WTC11 (cell line): ENCODE results near the gene PLXNB1. TPM values are rescaled to one million over a fixed set of nuclear protein-coding genes. Genes with fewer than 3 reads are reported as not detected.

Experiments
- ATAC-seq: fragments of 200-7000 bp; cut with Tn5 transposase; 2 replicates; pipeline ENCODE4 v1.10.0; 2021; ENCODE audit warnings: mild to moderate bottlenecking, moderate library complexity
- CTCF ChIA-PET: fragments of 300-600 bp; sonication (Branson Sonifier 250); formaldehyde crosslinking; loops from one replicate; lab custom pipeline; 2021; ENCODE audit warnings: antibody characterized with exemption; lab: Charles Lee
- POLR2A ChIA-PET: fragments of 350-600 bp; sonication (Branson Sonifier 250); formaldehyde crosslinking; loops from one replicate; lab custom pipeline; 2021; ENCODE audit warnings: antibody characterized with exemption; lab: Charles Lee
- DNase-seq: peaks from one replicate; pipeline ENCODE4 v3.0.0; 2021; ENCODE audit warnings: low spot score
- H3K27ac Mint-ChIP-seq: 2 replicates; pipeline ENCODE4 v1.8.0; 2021; ENCODE audit warnings: mixed read lengths
- H3K27me3 Mint-ChIP-seq: 2 replicates; pipeline ENCODE4 v1.8.0; 2021; ENCODE audit warnings: low read depth, mild to moderate bottlenecking, moderate library complexity, mixed read lengths
- H3K36me3 Mint-ChIP-seq: 2 replicates; pipeline ENCODE4 v1.8.0; 2021; ENCODE audit warnings: mixed read lengths
- H3K4me1 Mint-ChIP-seq: 2 replicates; pipeline ENCODE4 v1.8.0; 2022; ENCODE audit warnings: mixed read lengths
- H3K4me3 Mint-ChIP-seq: 2 replicates; pipeline ENCODE4 v1.8.0; 2021; ENCODE audit warnings: mild to moderate bottlenecking, moderate library complexity, mixed read lengths
- H3K9me3 Mint-ChIP-seq: 2 replicates; pipeline ENCODE4 v1.8.0; 2021; ENCODE audit warnings: mixed read lengths
- ATF3 ChIP-seq: sonication (generic); formaldehyde crosslinking; conservative IDR thresholded peaks from 2 replicates; pipeline ENCODE4 v1.8.1; 2022; ENCODE audit warnings: mild to moderate bottlenecking, missing genetic modification reagents
- CBFB ChIP-seq: sonication (generic); formaldehyde crosslinking; IDR thresholded peaks from 2 replicates; pipeline ENCODE4 v1.8.1; 2022; ENCODE audit warnings: mild to moderate bottlenecking, low read depth, missing genetic modification reagents
- CREM ChIP-seq: sonication (generic); formaldehyde crosslinking; IDR thresholded peaks from 2 replicates; pipeline ENCODE4 v1.8.1; 2022; ENCODE audit warnings: mild to moderate bottlenecking, missing genetic modification reagents, moderate library complexity
- IRF1 ChIP-seq: sonication (generic); formaldehyde crosslinking; IDR thresholded peaks from 2 replicates; pipeline ENCODE4 v1.8.0; 2023; ENCODE audit warnings: missing genetic modification reagents
- MLX ChIP-seq: sonication (generic); formaldehyde crosslinking; IDR thresholded peaks from 2 replicates; pipeline ENCODE4 v1.8.1; 2023; ENCODE audit warnings: mild to moderate bottlenecking, missing genetic modification reagents, moderate library complexity
- NFATC4 ChIP-seq: fragments of 250-450 bp; sonication (Bioruptor Pico); IDR thresholded peaks from 2 replicates; pipeline ENCODE4 v1.9.0; 2021; ENCODE audit warnings: mild to moderate bottlenecking
- PRDM15 ChIP-seq: sonication (generic); formaldehyde crosslinking; IDR thresholded peaks from 2 replicates; pipeline ENCODE4 v1.8.0; 2022; ENCODE audit warnings: missing genetic modification reagents
- RELA ChIP-seq: sonication (generic); formaldehyde crosslinking; IDR thresholded peaks from 2 replicates; pipeline ENCODE4 v1.8.1; 2022; ENCODE audit warnings: missing genetic modification reagents, mild to moderate bottlenecking, borderline replicate concordance
- USF2 ChIP-seq: sonication (generic); formaldehyde crosslinking; IDR thresholded peaks from 2 replicates; pipeline ENCODE4 v1.8.1; 2023; ENCODE audit warnings: mild to moderate bottlenecking, missing genetic modification reagents, moderate library complexity
- ZNF281 ChIP-seq: sonication (generic); formaldehyde crosslinking; IDR thresholded peaks from 2 replicates; pipeline ENCODE4 v1.8.0; 2023; ENCODE audit warnings: mild to moderate bottlenecking, missing genetic modification reagents
- total RNA-seq: library from RNA; stranded (reverse); gene quantifications from 3 replicates; pipeline ENCODE4 v1.2.3, GENCODE V29; 2021

The PLXNB1 gene
- total RNA-seq, 1 experiment from 2014 or later = 143 TPM

GRCh38 chr3:48446425-48447193, 16.7 kb upstream of the PLXNB1 start, which contains the start of gene ATRIP (continued):
- TF ChIP-seq USF2 (CRISPR knock-in tag) (peak; percentile 56; the same call in 1 of the 2 replicates), PRDM15 (peak; percentile 90), RELA (CRISPR knock-in tag) (peak; percentile 84; the same call in 1 of the 2 replicates), NFATC4 (CRISPR knock-in tag) (no peak), CREM (CRISPR knock-in tag) (peak; percentile 98), MLX (CRISPR knock-in tag) (no peak), IRF1 (CRISPR knock-in tag) (no peak), ZNF281 (CRISPR knock-in tag) (no peak)

GRCh38 chr3:48446043-48446424, 16.1 kb upstream of the PLXNB1 start:
- H3K36me3 Mint-ChIP-seq = peaks cover 29% of the 10 kb centered on the region
- peak overlapping the region; percentile 94 for H3K4me3 Mint-ChIP-seq
- no peak for ATAC-seq
- H3K4me1 Mint-ChIP-seq = peaks cover 29% of the 10 kb centered on the region
- TF ChIP-seq CBFB (0 out of 2 replicates have a peak, but pooled peaks have one; percentile 16), ZNF281 (CRISPR knock-in tag) (0 out of 2 replicates have a peak, but pooled peaks have one; percentile 15), ATF3 (CRISPR knock-in tag) (no peak)
- TF ChIP-seq, all 79 proteins: peak for 2
- Mint-ChIP-seq H3K27ac (peak overlapping the region; percentile 89), H3K9me3 (no peaks in the 10 kb centered on the region), H3K27me3 (no peaks in the 10 kb centered on the region)
- ChIA-PET CTCF (interaction anchor here (0.8 to 4.5 kb wide), 9 partner anchors 10 to 189 kb away, joined by 3 to 121 read pairs (median 10); partner anchors contain the start of gene SLC26A6), POLR2A (interaction anchor here (0.5 to 1.8 kb wide), 13 partner anchors 10 to 257 kb away, joined by 3 to 11 read pairs (median 5); partner anchors contain the start of genes CDC25A and SHISA5)
- no peak for DNase-seq
